Natural killer cell (primary cell): ENCODE data around the gene TRAF7. TPM values are rescaled to one million over a fixed set of nuclear protein-coding genes. Genes with fewer than 3 reads are reported as not detected.

Source experiments
- ATAC-seq, 3 donors: fragments of 150-1000 bp in 2 of 3; fragments of 200-7000 bp in 1 of 3; cut with Tn5 transposase; 1 replicate in 1 of 3; 2 replicates in 2 of 3; pipeline ENCODE4 v1.10.0; 2021; ENCODE audit warnings: mild to moderate bottlenecking in 2 of 3, moderate library complexity in 2 of 3
- DNase-seq, 2 donors: peaks; one replicate each; pipeline versions ENCODE4 v3.0.0 to v3.0.0-alpha.2; 2013 to 2021; ENCODE audit warnings: mixed read lengths in 1 of 2
- H3K27ac ChIP-seq: one replicate; pipeline ENCODE4 v1.5.1; 2013; ENCODE audit warnings: mild to moderate bottlenecking, low read length
- H3K27me3 ChIP-seq: one replicate; pipeline ENCODE4 v1.6.1; 2013; ENCODE audit warnings: low read length; ENCODE audit not compliant: control insufficient read depth, insufficient read depth
- H3K36me3 ChIP-seq: one replicate; pipeline ENCODE4 v1.6.1; 2013; ENCODE audit warnings: low read length; ENCODE audit not compliant: control insufficient read depth, insufficient read depth
- H3K4me1 ChIP-seq: one replicate; pipeline ENCODE4 v1.6.1; 2013; ENCODE audit warnings: low read length; ENCODE audit not compliant: control insufficient read depth, insufficient read depth
- H3K4me3 ChIP-seq: one replicate; pipeline ENCODE4 v1.5.1; 2013; ENCODE audit warnings: low read length
- H3K9me3 ChIP-seq: one replicate; pipeline ENCODE4 v1.6.1; 2013; ENCODE audit warnings: low read length; ENCODE audit not compliant: control insufficient read depth, insufficient read depth
- H3K27ac Mint-ChIP-seq, 2 donors: one replicate each; pipeline ENCODE4 v1.8.0; 2022; ENCODE audit warnings: mild to moderate bottlenecking in 2 of 2, mixed read lengths in 2 of 2, moderate library complexity in 1 of 2
- H3K27me3 Mint-ChIP-seq, 2 donors: one replicate each; pipeline ENCODE4 v1.8.0; 2022; ENCODE audit warnings: low read depth in 2 of 2, mixed read lengths in 2 of 2
- H3K36me3 Mint-ChIP-seq: one replicate; pipeline ENCODE4 v1.8.0; 2022; ENCODE audit warnings: mixed read lengths
- H3K4me1 Mint-ChIP-seq, 2 donors: one replicate each; pipeline ENCODE4 v1.8.0; 2022; ENCODE audit warnings: mixed read lengths in 2 of 2
- H3K4me3 Mint-ChIP-seq: one replicate; pipeline ENCODE4 v1.8.0; 2022; ENCODE audit warnings: mild to moderate bottlenecking, moderate library complexity, mixed read lengths
- H3K9me3 Mint-ChIP-seq, 2 donors: one replicate each; pipeline ENCODE4 v1.8.0; 2022; ENCODE audit warnings: mixed read lengths in 2 of 2
- CTCF ChIP-seq: fragments of 200-600 bp; IDR thresholded peaks from one replicate; pipeline ENCODE4 v1.8.0; 2022; ENCODE audit warnings: antibody characterized with exemption
- WGBS: methylation state at CpG from one replicate; pipeline ENCODE4 v1.1.7; 2013; ENCODE audit warnings: missing lambda C conversion rate; ENCODE audit not compliant: insufficient coverage; 5-methylcytosine and 5-hydroxymethylcytosine counted together
- intact Hi-C: fragments of 100-400 bp; cut with micrococcal nuclease; formaldehyde crosslinking; loops from one replicate; pipeline ENCODE4 v1.14.2; 2022
- total RNA-seq, 4 donors: library from RNA; stranded (reverse); fragments of 120-200 nt in 1 of 4; gene quantifications; one replicate each; pipeline versions ENCODE4 v1.2.3 to v1.2.4, GENCODE V29; 2013 to 2022

Gene TRAF7
- total RNA-seq, 3 donors from 2014 or later (not counting 1 experiment from before 2014, with no cell fraction given) = 29.3 to 39.1 (median 37.3) TPM

DNA sequence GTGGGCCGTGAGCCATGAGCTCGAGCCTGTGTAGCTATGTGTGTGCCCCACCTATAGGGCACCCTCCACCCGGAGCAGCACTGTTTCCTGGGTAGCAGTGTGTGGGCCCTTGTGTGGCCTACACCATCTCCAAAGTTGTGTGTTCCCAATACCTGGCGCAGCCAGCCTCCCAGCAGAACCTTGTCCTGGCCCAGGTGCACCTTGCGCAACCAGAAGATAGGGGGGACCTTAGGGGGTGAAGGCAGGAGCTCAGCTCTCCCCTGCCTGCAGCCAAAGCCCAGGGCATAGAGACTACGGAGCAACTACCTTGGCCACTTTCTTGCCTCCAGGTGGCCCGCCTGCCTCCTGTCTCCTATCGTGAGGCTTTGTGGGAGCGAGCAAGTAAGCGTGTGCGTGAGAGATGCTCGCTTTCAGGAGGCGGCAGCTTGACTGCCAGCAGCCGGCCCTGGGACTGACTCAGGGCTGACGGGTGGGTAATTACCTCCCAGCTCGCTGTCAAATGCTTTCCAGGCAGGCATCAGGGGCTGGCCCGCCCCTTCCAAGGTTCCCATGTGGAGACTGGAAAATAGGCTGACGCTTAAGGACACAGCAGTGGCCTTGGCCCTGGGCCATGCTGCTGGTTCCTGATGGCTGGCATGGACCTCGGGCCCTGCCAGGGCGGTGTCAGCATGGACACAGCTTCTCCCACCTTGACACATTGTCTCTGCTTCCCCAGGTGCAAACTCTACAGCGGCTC lies 19.0 kb downstream of the TRAF7 start:
- Histone ChIP-seq H3K4me1 (no peaks in the 10 kb centered on the region), H3K27me3 (no peaks in the 10 kb centered on the region), H3K4me3 (no peak overlapping the region), H3K9me3 (no peaks in the 10 kb centered on the region), H3K27ac (no peak overlapping the region), H3K36me3 (peaks cover 40% of the 10 kb centered on the region)
- ATAC-seq (no peak), DNase-seq (no peak)
- Mint-ChIP-seq H3K4me3 (no peak overlapping the region), H3K27ac (no peak overlapping the region), H3K36me3 (no peaks in the 10 kb centered on the region), H3K9me3 (no peaks in the 10 kb centered on the region), H3K27me3 (no peaks in the 10 kb centered on the region), H3K4me1 (no peaks in the 10 kb centered on the region)
- 97% methylated on average over 21 of the region's 21 CpGs for WGBS
- TF ChIP-seq CTCF = no peak
- intact Hi-C loops = no loop called here

GRCh38 chr16:2175454-2175853 lies 19.9 kb downstream of the TRAF7 start:
- no peak overlapping the region for H3K4me3 Mint-ChIP-seq
- 98% methylated on average over 10 of the region's 10 CpGs for WGBS
- no peak overlapping the region for H3K27ac Mint-ChIP-seq

DNA sequence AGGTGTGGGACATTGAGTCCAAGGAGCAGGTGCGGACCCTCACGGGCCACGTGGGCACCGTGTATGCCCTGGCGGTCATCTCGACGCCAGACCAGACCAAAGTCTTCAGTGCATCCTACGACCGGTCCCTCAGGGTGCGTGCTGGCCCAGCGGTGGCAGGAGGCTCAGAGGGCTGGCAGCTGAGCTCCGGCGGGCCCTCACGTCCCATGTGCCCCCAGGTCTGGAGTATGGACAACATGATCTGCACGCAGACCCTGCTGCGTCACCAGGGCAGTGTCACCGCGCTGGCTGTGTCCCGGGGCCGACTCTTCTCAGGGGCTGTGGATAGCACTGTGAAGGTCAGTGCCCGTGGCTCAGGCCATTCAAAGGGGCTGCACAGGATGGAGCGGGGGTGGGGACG lies 20.5 kb downstream of the TRAF7 start:
- ATAC-seq = no peak
- Mint-ChIP-seq H3K36me3 (no peaks in the 10 kb centered on the region), H3K9me3 (no peaks in the 10 kb centered on the region), H3K27ac (no peak overlapping the region), H3K4me3 (no peak overlapping the region), H3K4me1 (no peaks in the 10 kb centered on the region), H3K27me3 (no peaks in the 10 kb centered on the region)
- no peak overlapping the region for H3K4me3 ChIP-seq
- WGBS = 98% methylated on average over 23 of the region's 23 CpGs
- no peaks in the 10 kb centered on the region for H3K9me3 ChIP-seq
- intact Hi-C loops = no loop called here
- H3K36me3 ChIP-seq = peaks cover 40% of the 10 kb centered on the region
- H3K27ac ChIP-seq = no peak overlapping the region
- no peak for TF ChIP-seq CTCF
- DNase-seq = no peak
- H3K27me3 ChIP-seq = no peaks in the 10 kb centered on the region
- no peaks in the 10 kb centered on the region for H3K4me1 ChIP-seq

More at GRCh38 chr16:2175454-2175853, 19.9 kb downstream of the TRAF7 start:
- H3K36me3 Mint-ChIP-seq = no peaks in the 10 kb centered on the region
- no peaks in the 10 kb centered on the region for H3K9me3 ChIP-seq
- H3K4me1 Mint-ChIP-seq = no peaks in the 10 kb centered on the region
- H3K9me3 Mint-ChIP-seq = no peaks in the 10 kb centered on the region
- intact Hi-C loops = no loop called here
- ATAC-seq (no peak), DNase-seq (no peak)
- no peak overlapping the region for H3K27ac ChIP-seq
- no peaks in the 10 kb centered on the region for H3K27me3 Mint-ChIP-seq
- no peak for TF ChIP-seq CTCF
- peaks cover 40% of the 10 kb centered on the region for H3K36me3 ChIP-seq
- no peak overlapping the region for H3K4me3 ChIP-seq
- H3K4me1 ChIP-seq = no peaks in the 10 kb centered on the region
- no peaks in the 10 kb centered on the region for H3K27me3 ChIP-seq

- no peaks in the 10 kb centered on the region for H3K27me3 ChIP-seq
- H3K4me1 ChIP-seq = no peaks in the 10 kb centered on the region
- no peak for DNase-seq
- no peak for ATAC-seq
- peaks cover 35% of the 10 kb centered on the region for H3K36me3 ChIP-seq
- no peak overlapping the region for H3K27ac ChIP-seq
- H3K36me3 Mint-ChIP-seq = no peaks in the 10 kb centered on the region
- no peak overlapping the region for H3K4me3 Mint-ChIP-seq
- no peaks in the 10 kb centered on the region for H3K9me3 ChIP-seq
- no peak overlapping the region for H3K27ac Mint-ChIP-seq
- no peak for TF ChIP-seq CTCF
- peaks cover 0 to 2% of the 10 kb centered on the region in 2 donors for H3K4me1 Mint-ChIP-seq
- H3K9me3 Mint-ChIP-seq = no peaks in the 10 kb centered on the region
- no peak overlapping the region for H3K4me3 ChIP-seq
- H3K27me3 Mint-ChIP-seq = no peaks in the 10 kb centered on the region
- intact Hi-C loops = no loop called here
- WGBS = 94% methylated on average over 18 of the region's 18 CpGs
These were observed 21.5 kb downstream of the TRAF7 start for GRCh38 chr16:2177101-2177500.
